Keratinocyte (primary cell): ENCODE data around the gene MBTPS2. TPM values are rescaled to one million over a fixed set of nuclear protein-coding genes. Genes with fewer than 3 reads are reported as not detected.

Source experiments
- DNase-seq: peaks from one replicate; pipeline ENCODE4 v3.0.0-alpha.2; 2011; ENCODE audit warnings: low read depth, missing footprints, low spot score
- FAIRE-seq: peaks from 2 replicates; lab custom pipeline; 2011; peaks lifted over from hg19 to GRCh38; lab: Jason Lieb, UNC
- H2AFZ ChIP-seq: 2 replicates; pipeline ENCODE4 v1.6.0; 2012; ENCODE audit warnings: low read length, control low read depth, inconsistent platforms; ENCODE audit not compliant: control insufficient read depth
- H3K27ac ChIP-seq: 2 replicates; pipeline ENCODE4 v1.5.1; 2011; ENCODE audit warnings: low read length; ENCODE audit not compliant: control insufficient read depth, insufficient read depth
- H3K27me3 ChIP-seq: 3 replicates; pipeline ENCODE4 v1.6.0; 2011; ENCODE audit warnings: low read length; ENCODE audit not compliant: control insufficient read depth, insufficient read depth; ENCODE audit errors: extremely low read depth
- H3K36me3 ChIP-seq, 2 experiments: 2 replicates in 1 of 2; 3 replicates in 1 of 2; pipeline ENCODE4 v1.5.1; 2011; ENCODE audit warnings: low read length in 2 of 2, mild to moderate bottlenecking in 1 of 2; ENCODE audit not compliant: control insufficient read depth in 2 of 2, insufficient read depth in 2 of 2; ENCODE audit errors: extremely low read depth in 1 of 2
- H3K4me1 ChIP-seq: 3 replicates; pipeline ENCODE4 v1.5.1; 2011; ENCODE audit warnings: low read length; ENCODE audit not compliant: control insufficient read depth, insufficient read depth; ENCODE audit errors: extremely low read depth
- H3K4me2 ChIP-seq: 3 replicates; pipeline ENCODE4 v1.6.0; 2011; ENCODE audit warnings: low read depth, low read length; ENCODE audit not compliant: control insufficient read depth, insufficient read depth; ENCODE audit errors: extremely low read depth
- H3K4me3 ChIP-seq, 3 experiments: fragments of 200-600 bp in 1 of 3; sonication (generic) in 1 of 3; 2 replicates in 2 of 3; 3 replicates in 1 of 3; pipeline ENCODE4 v1.5.1; 2011 to 2016; ENCODE audit warnings: low read length in 3 of 3, mild to moderate bottlenecking in 3 of 3, control low read depth in 2 of 3, inconsistent platforms in 1 of 3, low read depth in 1 of 3, mixed read lengths in 1 of 3, mixed run types in 1 of 3, moderate library complexity in 1 of 3; ENCODE audit not compliant: control insufficient read depth in 2 of 3, insufficient read depth in 2 of 3; ENCODE audit errors: extremely low read depth in 1 of 3
- H3K79me2 ChIP-seq: 2 replicates; pipeline ENCODE4 v1.6.0; 2012; ENCODE audit warnings: low read length; ENCODE audit not compliant: control insufficient read depth, insufficient read depth
- H3K9ac ChIP-seq: 3 replicates; pipeline ENCODE4 v1.6.0; 2011; ENCODE audit warnings: low read length; ENCODE audit not compliant: control insufficient read depth, insufficient read depth; ENCODE audit errors: extremely low read depth
- H3K9me1 ChIP-seq: 3 replicates; pipeline ENCODE4 v1.6.0; 2011; ENCODE audit warnings: low read length; ENCODE audit not compliant: control insufficient read depth, insufficient read depth; ENCODE audit errors: extremely low read depth
- H3K9me3 ChIP-seq: 2 replicates; pipeline ENCODE4 v1.5.1; 2012; ENCODE audit warnings: low read depth, low read length; ENCODE audit not compliant: control insufficient read depth
- H4K20me1 ChIP-seq: 3 replicates; pipeline ENCODE4 v1.6.0; 2011; ENCODE audit warnings: low read length; ENCODE audit not compliant: control insufficient read depth, insufficient read depth; ENCODE audit errors: extremely low read depth
- EZH2 ChIP-seq: IDR thresholded peaks from one replicate; pipeline ENCODE4 v1.6.1; 2012; ENCODE audit warnings: inconsistent platforms, mild to moderate bottlenecking, low read length, moderate library complexity
- dilution Hi-C: fragments of 300-500 bp; cut with MboI; formaldehyde crosslinking; loops from one replicate; pipeline ENCODE4 v1.7.0; 2020; ENCODE audit warnings: low sequenced_read_pairs; ENCODE audit not compliant: extremely low pct_ligation_motif_present
- polyA plus RNA-seq, 5 experiments: library from polyadenylated mRNA; depleted of rRNA in 3 of 5; stranded (reverse) in 3 of 5; stranded (forward) in 1 of 5; unstranded in 1 of 5; fragments of >200 nt; gene quantifications; 1 replicate in 1 of 5; 2 replicates in 3 of 5; 3 replicates in 1 of 5; pipeline versions ENCODE4 v1.2.1 to v1.2.3, GENCODE V29; 2011 to 2012; ENCODE audit warnings: missing spikeins in 2 of 5, low read depth in 1 of 5, low replicate concordance in 1 of 5
- TF ChIP-seq, protein P1 (sequence below), 3 experiments: IDR thresholded peaks in 1 of 3; conservative IDR thresholded peaks in 1 of 3; optimal IDR thresholded peaks in 1 of 3; 2 replicates in 2 of 3; 3 replicates in 1 of 3; pipeline versions ENCODE3 to v1.5.1; 2011; ENCODE audit warnings: low read length in 3 of 3, mild to moderate bottlenecking in 3 of 3, moderate library complexity in 2 of 3, control low read depth in 1 of 3, inconsistent platforms in 1 of 3; ENCODE audit not compliant: insufficient read depth in 2 of 3; ENCODE audit errors: extremely low read depth in 1 of 3

Gene MBTPS2
- polyA plus RNA-seq, 1 donor (not counting 4 experiments of a cell fraction or from before 2014, with no cell fraction given) = 15.7 TPM

DNA sequence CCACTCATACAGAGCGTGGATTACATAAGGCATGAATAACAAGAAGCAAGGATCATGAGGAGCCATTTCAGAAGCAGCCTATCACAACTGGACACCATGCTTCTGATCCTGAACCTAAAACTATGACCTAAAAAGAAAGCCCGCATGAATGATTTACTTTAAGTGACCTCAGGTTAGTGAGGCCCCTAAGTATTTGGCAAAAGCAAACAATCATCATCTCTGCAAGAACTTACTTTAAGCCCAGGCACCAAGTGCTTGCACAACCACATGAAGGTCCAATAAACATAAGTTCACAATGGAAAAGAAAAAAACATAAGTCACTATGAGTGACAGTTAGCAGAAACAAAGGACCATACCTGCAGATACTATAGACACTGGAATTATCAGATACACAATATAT, 7.9 kb upstream of the MBTPS2 start:
- no peak for TF ChIP-seq EZH2
- TF ChIP-seq, protein P1, sequence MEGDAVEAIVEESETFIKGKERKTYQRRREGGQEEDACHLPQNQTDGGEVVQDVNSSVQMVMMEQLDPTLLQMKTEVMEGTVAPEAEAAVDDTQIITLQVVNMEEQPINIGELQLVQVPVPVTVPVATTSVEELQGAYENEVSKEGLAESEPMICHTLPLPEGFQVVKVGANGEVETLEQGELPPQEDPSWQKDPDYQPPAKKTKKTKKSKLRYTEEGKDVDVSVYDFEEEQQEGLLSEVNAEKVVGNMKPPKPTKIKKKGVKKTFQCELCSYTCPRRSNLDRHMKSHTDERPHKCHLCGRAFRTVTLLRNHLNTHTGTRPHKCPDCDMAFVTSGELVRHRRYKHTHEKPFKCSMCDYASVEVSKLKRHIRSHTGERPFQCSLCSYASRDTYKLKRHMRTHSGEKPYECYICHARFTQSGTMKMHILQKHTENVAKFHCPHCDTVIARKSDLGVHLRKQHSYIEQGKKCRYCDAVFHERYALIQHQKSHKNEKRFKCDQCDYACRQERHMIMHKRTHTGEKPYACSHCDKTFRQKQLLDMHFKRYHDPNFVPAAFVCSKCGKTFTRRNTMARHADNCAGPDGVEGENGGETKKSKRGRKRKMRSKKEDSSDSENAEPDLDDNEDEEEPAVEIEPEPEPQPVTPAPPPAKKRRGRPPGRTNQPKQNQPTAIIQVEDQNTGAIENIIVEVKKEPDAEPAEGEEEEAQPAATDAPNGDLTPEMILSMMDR (optimal IDR thresholded peaks at IDR 0.05 in 1 of 3, IDR thresholded peaks at IDR 0.05 in 1 of 3, conservative IDR thresholded peaks at IDR 0.05 in 1 of 3; ENCODE audit: extremely low read depth in 1 of 3, insufficient read depth in 2 of 3, low read length in 3 of 3) = no peak
- Histone ChIP-seq H3K27ac (no peak overlapping the region), H3K9me1 (no peaks in the 10 kb centered on the region), H3K4me1 (no peaks in the 10 kb centered on the region), H4K20me1 (no peaks in the 10 kb centered on the region), H3K9ac (no peak overlapping the region), H3K4me2 (no peak overlapping the region), H3K36me3 (no peaks in the 10 kb centered on the region), H2AFZ (no peak overlapping the region), H3K4me3 (no peak overlapping the region), H3K9me3 (no peaks in the 10 kb centered on the region), H3K27me3 (no peaks in the 10 kb centered on the region), H3K79me2 (no peaks in the 10 kb centered on the region)
- no peak for DNase-seq
- dilution Hi-C loops = no loop called here
- FAIRE-seq = no peak

DNA sequence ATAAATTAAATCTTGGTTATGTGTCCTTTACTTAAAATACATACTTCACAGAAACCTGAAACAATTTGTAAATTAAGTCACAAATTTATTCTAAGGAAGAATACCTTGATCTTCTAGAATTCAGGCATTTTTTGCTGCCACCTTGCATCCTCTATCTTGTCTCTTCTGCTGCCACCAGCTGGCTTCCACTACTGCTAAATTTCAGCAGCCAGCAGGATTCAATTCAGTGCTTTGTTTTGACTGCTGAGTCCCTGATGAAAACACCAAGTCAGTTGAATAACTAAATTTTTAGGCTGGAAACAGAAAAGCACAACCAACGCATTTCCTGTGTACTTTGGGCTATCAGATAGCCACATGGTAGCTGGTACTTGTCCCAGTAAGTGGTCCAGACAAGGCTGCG, 2.4 kb upstream of the MBTPS2 start:
- DNase-seq (no peak), FAIRE-seq (no peak)
- peaks cover 3% of the 10 kb centered on the region for H3K4me1 ChIP-seq
- H3K27ac ChIP-seq = no peak overlapping the region
- no peaks in the 10 kb centered on the region for H3K36me3 ChIP-seq
- no peak overlapping the region for H3K4me2 ChIP-seq
- H3K27me3 ChIP-seq = no peaks in the 10 kb centered on the region
- no peak overlapping the region for H3K9ac ChIP-seq
- H3K79me2 ChIP-seq = peaks cover 11% of the 10 kb centered on the region
- H3K9me3 ChIP-seq = no peaks in the 10 kb centered on the region
- H3K4me3 ChIP-seq = no peak overlapping the region
- H2AFZ ChIP-seq = no peak overlapping the region
- H4K20me1 ChIP-seq = no peaks in the 10 kb centered on the region
- dilution Hi-C loops = no loop called here
- no peak for TF ChIP-seq EZH2
- TF ChIP-seq, protein P1 (optimal IDR thresholded peaks at IDR 0.05 in 1 of 3, IDR thresholded peaks at IDR 0.05 in 1 of 3, conservative IDR thresholded peaks at IDR 0.05 in 1 of 3; ENCODE audit: extremely low read depth in 1 of 3, insufficient read depth in 2 of 3, low read length in 3 of 3) = no peak
- H3K9me1 ChIP-seq = no peaks in the 10 kb centered on the region
